ENCODE measurements around the gene SEMA6A.

SEMA6A gene

DNA sequence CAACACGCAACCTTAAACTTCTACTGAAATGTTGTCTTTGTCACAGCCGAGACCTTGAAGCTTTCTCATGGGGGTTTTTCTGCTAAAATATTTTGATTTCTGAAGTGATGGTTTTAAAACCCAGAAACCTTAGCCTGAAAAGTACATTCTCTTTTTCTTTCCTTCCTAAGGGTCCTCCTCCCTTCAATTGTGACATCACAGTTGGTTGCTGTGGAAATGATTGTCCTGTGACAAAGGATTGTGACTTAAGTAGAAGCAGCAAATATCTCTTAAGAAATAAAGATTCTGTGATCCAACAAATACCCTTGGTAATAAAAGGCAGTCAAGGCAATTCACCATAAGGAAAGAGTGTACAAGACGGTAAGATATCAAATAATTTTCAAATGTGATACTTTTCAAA lies 125.2 kb downstream of the SEMA6A start:
- no peak overlapping the region for H3K4me3 ChIP-seq (ENCODE audit: low read depth, low read length, poor library complexity, severe bottlenecking)
- no peaks in the 10 kb centered on the region for H3K9me2 ChIP-seq (ENCODE audit: low read depth, low read length)
- H3K4me2 ChIP-seq (ENCODE audit: low read length), result no peak overlapping the region
- H3K27ac ChIP-seq (ENCODE audit: low read depth, low read length, poor library complexity, severe bottlenecking), result no peak overlapping the region
- H3K27me3 ChIP-seq (ENCODE audit: insufficient read depth, low read length), result no peaks in the 10 kb centered on the region
- H3F3A ChIP-seq (ENCODE audit: insufficient read depth, low read length), result no peaks in the 10 kb centered on the region
- no peaks in the 10 kb centered on the region for H4K20me1 ChIP-seq (ENCODE audit: insufficient read depth, low read length)
- H3K9ac ChIP-seq (ENCODE audit: low read length), result no peak overlapping the region
- H3K36me3 ChIP-seq (ENCODE audit: insufficient read depth, low read length), result no peaks in the 10 kb centered on the region
- no peaks in the 10 kb centered on the region for H3K79me2 ChIP-seq (ENCODE audit: insufficient read depth, low read length)
- no peak overlapping the region for H2AFZ ChIP-seq (ENCODE audit: low read length)
- no peaks in the 10 kb centered on the region for H3K4me1 ChIP-seq (ENCODE audit: insufficient read depth, low read length, severe bottlenecking)
- no peaks in the 10 kb centered on the region for H3K9me3 ChIP-seq (ENCODE audit: low read length)
- TF ChIP-seq, protein P1, sequence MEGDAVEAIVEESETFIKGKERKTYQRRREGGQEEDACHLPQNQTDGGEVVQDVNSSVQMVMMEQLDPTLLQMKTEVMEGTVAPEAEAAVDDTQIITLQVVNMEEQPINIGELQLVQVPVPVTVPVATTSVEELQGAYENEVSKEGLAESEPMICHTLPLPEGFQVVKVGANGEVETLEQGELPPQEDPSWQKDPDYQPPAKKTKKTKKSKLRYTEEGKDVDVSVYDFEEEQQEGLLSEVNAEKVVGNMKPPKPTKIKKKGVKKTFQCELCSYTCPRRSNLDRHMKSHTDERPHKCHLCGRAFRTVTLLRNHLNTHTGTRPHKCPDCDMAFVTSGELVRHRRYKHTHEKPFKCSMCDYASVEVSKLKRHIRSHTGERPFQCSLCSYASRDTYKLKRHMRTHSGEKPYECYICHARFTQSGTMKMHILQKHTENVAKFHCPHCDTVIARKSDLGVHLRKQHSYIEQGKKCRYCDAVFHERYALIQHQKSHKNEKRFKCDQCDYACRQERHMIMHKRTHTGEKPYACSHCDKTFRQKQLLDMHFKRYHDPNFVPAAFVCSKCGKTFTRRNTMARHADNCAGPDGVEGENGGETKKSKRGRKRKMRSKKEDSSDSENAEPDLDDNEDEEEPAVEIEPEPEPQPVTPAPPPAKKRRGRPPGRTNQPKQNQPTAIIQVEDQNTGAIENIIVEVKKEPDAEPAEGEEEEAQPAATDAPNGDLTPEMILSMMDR (IDR thresholded peaks at IDR 0.05; ENCODE audit: low read length), result no peak
- no peak for TF ChIP-seq EZH2 (IDR thresholded peaks at IDR 0.05; ENCODE audit: borderline replicate concordance, low read length)

DNA sequence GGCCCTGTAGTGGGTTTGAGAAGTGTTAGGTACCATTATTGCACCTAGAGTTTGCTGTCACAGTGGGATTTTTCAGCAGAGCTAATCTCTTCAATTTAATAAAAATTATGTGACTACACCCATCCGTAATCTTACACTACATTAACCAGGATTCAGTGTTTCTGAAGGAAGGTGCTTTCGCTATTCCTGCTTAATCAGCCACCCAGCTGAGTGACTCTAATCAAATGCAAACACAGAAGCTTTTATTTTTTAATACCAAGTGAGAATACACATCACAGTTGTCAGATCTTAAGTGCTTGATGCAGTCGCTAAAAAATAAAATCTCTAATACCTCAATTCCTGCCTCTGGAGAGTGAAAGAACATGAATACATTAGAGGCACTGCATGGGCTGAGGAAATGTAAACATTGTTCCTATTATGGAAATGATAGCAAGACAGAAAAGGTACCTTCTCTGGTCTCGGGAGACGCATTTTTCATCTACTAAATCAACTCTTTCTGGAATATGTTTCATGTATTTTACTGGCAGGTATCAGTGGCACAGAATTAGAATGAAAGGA lies 125.7 kb downstream of the SEMA6A start:
- H3K9ac ChIP-seq (ENCODE audit: low read length), result no peak overlapping the region
- H2AFZ ChIP-seq (ENCODE audit: low read length), result no peak overlapping the region
- H3K4me1 ChIP-seq (ENCODE audit: insufficient read depth, low read length, severe bottlenecking), result no peaks in the 10 kb centered on the region
- H3F3A ChIP-seq (ENCODE audit: insufficient read depth, low read length), result no peaks in the 10 kb centered on the region
- H3K27ac ChIP-seq (ENCODE audit: low read depth, low read length, poor library complexity, severe bottlenecking), result no peak overlapping the region
- H3K9me3 ChIP-seq (ENCODE audit: low read length), result no peaks in the 10 kb centered on the region
- H3K27me3 ChIP-seq (ENCODE audit: insufficient read depth, low read length), result no peaks in the 10 kb centered on the region
- H3K9me2 ChIP-seq (ENCODE audit: low read depth, low read length), result no peaks in the 10 kb centered on the region
- H3K36me3 ChIP-seq (ENCODE audit: insufficient read depth, low read length), result no peaks in the 10 kb centered on the region
- no peaks in the 10 kb centered on the region for H4K20me1 ChIP-seq (ENCODE audit: insufficient read depth, low read length)
- no peak overlapping the region for H3K4me3 ChIP-seq (ENCODE audit: low read depth, low read length, poor library complexity, severe bottlenecking)
- H3K79me2 ChIP-seq (ENCODE audit: insufficient read depth, low read length), result no peaks in the 10 kb centered on the region
- no peak for TF ChIP-seq EZH2 (IDR thresholded peaks at IDR 0.05; ENCODE audit: borderline replicate concordance, low read length)
- TF ChIP-seq, protein P1 (IDR thresholded peaks at IDR 0.05; ENCODE audit: low read length), result no peak
- no peak overlapping the region for H3K4me2 ChIP-seq (ENCODE audit: low read length)

DNA sequence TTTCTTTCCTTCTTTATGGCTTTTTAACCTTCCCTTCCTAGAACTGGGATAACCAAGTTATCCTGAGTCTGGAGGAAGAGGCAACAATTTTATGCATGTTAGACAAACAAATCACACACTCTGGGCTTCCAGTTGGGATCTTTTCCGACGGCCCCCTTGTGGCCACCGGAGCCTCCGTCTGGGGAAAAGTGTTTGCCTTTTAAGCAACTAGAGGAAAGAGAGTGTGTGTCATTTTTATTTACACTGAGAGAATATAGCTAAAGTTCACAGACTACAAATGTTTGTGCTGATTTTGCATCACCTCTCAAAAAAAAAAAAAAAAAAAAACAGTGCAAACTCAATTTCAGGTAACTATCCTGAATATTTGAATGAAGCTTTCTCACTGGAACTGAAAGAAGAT lies 126.2 kb downstream of the SEMA6A start:
- Histone ChIP-seq H4K20me1 (ENCODE audit: insufficient read depth, low read length) (no peaks in the 10 kb centered on the region), H3K4me1 (ENCODE audit: insufficient read depth, low read length, severe bottlenecking) (no peaks in the 10 kb centered on the region), H3K36me3 (ENCODE audit: insufficient read depth, low read length) (no peaks in the 10 kb centered on the region), H3K27me3 (ENCODE audit: insufficient read depth, low read length) (no peaks in the 10 kb centered on the region), H3K9me2 (ENCODE audit: low read depth, low read length) (no peaks in the 10 kb centered on the region), H3K4me2 (ENCODE audit: low read length) (no peak overlapping the region), H3K9ac (ENCODE audit: low read length) (no peak overlapping the region), H3K27ac (ENCODE audit: low read depth, low read length, poor library complexity, severe bottlenecking) (no peak overlapping the region), H3K9me3 (ENCODE audit: low read length) (no peaks in the 10 kb centered on the region), H3F3A (ENCODE audit: insufficient read depth, low read length) (no peaks in the 10 kb centered on the region), H3K79me2 (ENCODE audit: insufficient read depth, low read length) (no peaks in the 10 kb centered on the region), H3K4me3 (ENCODE audit: low read depth, low read length, poor library complexity, severe bottlenecking) (no peak overlapping the region), H2AFZ (ENCODE audit: low read length) (no peak overlapping the region)
- TF ChIP-seq, protein P1 (IDR thresholded peaks at IDR 0.05; ENCODE audit: low read length), result no peak
- TF ChIP-seq EZH2 (IDR thresholded peaks at IDR 0.05; ENCODE audit: borderline replicate concordance, low read length), result no peak
